Stimulated activated CD4-positive, alpha-beta T cell treated with anti-CD3 and anti-CD28 coated beads, TNF-alpha, amount 100 ng/mL, for 48 hours (primary cell): Measurements from ENCODE around the gene GAL3ST1.
"Not testable (repeated sequence)": the region's sequence is repeated elsewhere in the genome, so short reads cannot be mapped to it uniquely, and the experiment has no call there.

Source experiments
- DNase-seq, 3 donors: peaks; one replicate each; pipeline ENCODE4 v3.0.0-alpha.2; 2020; ENCODE audit warnings: low read depth in 3 of 3

Gene GAL3ST1

GRCh38 chr22:30596886-30597285 is 22.4 kb upstream of the GAL3ST1 start:
- DNase-seq: no peak

- DNase-seq: no peak
Measured at GRCh38 chr22:30596199-30596598, 21.7 kb upstream of the GAL3ST1 start.

- not testable (repeated sequence) for DNase-seq
Measured at GRCh38 chr22:30592360-30592713, 17.9 kb upstream of the GAL3ST1 start.

DNA sequence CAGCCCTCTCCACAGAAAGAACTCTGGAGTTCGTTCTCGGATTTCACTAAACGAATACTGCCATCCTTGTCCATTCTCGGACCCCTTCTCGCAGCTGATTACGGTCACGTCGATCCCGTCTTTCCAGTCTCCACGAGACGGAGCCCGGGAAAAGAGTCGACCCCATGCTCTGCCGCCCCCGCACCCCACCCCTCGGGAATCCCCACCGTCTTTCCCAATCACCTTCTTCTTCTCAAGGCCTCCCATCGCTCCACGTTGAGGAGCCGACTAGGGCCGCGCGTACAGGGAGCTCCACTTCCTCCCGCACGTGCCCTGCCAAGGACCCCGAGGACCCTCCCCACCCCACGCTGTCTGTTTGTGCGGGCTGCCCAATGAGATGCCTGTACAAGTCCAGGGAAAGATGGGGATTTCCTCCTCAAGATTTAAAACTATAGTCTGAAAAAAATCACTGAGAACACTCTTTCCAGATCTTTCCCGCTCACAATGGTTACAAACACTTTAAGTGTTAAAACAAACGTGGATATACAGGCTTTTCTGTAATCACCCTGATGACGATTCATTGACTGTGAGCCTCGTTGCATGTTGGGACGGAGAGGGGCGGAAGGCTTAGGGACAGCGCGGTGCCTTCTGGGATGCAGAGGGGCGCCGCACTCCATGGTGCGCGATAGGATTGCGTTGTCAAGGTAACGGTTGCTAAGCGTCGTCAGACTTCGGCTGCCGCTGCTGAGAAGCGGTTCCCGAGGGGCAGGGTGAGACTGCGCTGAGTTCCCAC is 17.3 kb upstream of the GAL3ST1 start, which contains the start of gene PES1:
TSS of gene PES1 (minus strand) at position 323 of the 772 bp plus-strand sequence. CDS start at position 246, 77 bp downstream.
- peak; percentile 86 to 92 (median 90) for DNase-seq

GRCh38 chr22:30591191-30591587 is 16.7 kb upstream of the GAL3ST1 start:
- no peak for DNase-seq

- DNase-seq: no peak
Measured at GRCh38 chr22:30586414-30586813, 11.9 kb upstream of the GAL3ST1 start.

GRCh38 chr22:30584441-30584840 is 10.0 kb upstream of the GAL3ST1 start:
- DNase-seq: no peak

DNA sequence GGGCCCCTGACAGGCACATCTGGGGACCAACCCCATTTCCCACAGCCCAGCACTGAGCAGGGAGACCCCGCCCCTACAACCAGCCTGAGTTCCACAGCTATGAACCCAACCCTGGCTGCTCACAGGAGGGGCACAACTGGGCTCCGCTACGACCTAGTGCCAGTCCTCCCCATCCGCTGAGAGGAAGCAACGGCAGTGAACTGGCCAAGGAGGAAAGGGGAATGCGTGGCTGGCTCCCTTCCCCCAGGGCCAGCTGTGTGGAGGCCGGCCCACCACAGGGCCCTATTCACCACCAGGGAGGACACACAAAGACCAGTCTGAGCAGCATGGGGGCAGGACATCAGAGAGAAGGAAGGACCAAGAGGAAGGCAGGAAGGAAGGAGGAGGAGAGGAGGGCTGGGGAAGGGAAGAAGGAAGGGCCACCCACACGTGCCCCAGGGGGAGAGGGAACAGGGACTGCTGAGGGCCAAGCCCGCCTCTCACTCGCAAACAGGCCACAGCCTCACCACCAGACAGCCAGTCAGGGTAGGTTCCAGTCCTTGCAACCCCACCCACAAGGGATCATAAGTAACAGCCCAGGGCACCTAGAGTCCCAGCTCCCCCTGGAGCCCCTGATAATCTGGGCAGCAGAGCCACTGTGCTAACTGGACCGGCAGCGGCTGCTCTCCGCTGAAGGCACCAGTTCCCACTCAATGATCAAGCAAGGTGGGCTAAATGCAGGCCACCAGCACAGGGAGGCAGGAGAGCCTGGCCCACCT is 8.5 kb upstream of the GAL3ST1 start:
- DNase-seq: no peak

- no peak for DNase-seq
Measured at GRCh38 chr22:30582051-30582450, 7.6 kb upstream of the GAL3ST1 start.

DNA sequence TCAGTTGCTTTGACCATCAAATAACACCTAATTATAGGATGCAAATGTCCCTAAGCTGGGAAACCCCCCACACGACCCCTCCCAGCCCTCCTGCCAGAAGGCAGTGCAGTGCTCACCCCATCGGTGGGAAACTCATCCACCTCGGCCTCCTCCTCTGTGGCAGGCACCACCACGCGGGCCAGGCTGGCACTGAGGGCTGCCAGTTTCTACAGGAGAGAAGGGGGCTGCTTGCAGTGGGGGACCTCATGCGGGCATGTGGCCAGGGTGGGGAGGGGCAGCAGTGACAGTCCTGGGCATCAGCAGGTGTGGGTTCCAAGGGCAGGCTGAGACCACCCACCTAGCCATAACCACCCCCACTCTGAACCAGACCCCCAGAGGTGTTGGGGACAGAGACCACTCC is 6.4 kb upstream of the GAL3ST1 start:
- no peak for DNase-seq

DNA sequence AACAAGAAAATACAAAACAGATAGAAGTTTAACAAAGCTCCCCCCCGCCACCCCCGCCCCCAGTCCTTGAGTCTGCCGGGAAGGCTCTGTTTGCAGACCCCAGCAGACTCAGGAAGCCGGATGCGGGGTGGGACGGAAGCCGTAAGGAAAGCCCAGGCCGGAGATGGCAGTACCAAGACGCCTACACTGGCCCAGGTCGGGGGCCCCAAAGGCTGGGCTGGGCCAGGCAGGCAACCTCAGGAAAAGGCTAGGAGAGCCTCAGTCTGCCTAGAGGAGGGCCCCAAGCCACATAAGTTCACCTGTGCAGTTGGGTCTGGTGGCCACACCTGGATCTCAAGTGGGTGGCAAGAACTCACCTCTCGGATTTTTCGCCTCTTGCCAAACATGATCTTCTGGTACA is 4.0 kb upstream of the GAL3ST1 start:
- no peak for DNase-seq

DNA sequence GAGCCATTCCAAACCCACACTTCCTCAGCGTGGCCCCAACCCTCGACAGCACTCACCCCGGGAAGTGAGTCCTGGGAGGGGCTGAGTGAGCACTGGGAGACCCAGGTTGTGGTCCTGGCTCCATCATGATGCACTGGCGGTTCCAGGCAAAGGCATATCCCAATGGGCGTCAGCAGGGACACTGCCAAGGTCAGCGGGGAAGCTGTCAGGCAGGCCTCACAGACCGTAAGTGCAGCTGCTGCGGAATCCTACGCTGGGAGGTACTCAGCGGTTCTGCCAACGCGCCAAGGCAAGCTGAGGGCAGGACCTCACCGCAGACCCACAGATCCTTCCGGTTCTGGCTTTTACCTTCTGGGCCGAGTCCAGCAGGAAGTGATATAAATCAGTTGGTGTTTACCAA is 1.4 kb upstream of the GAL3ST1 start:
- DNase-seq: no peak

GRCh38 chr22:30574997-30575671 is 669 bp upstream of the GAL3ST1 start:
- no peak for DNase-seq

GRCh38 chr22:30573594-30574094 is 821 bp downstream of the GAL3ST1 start:
- no peak for DNase-seq

DNA sequence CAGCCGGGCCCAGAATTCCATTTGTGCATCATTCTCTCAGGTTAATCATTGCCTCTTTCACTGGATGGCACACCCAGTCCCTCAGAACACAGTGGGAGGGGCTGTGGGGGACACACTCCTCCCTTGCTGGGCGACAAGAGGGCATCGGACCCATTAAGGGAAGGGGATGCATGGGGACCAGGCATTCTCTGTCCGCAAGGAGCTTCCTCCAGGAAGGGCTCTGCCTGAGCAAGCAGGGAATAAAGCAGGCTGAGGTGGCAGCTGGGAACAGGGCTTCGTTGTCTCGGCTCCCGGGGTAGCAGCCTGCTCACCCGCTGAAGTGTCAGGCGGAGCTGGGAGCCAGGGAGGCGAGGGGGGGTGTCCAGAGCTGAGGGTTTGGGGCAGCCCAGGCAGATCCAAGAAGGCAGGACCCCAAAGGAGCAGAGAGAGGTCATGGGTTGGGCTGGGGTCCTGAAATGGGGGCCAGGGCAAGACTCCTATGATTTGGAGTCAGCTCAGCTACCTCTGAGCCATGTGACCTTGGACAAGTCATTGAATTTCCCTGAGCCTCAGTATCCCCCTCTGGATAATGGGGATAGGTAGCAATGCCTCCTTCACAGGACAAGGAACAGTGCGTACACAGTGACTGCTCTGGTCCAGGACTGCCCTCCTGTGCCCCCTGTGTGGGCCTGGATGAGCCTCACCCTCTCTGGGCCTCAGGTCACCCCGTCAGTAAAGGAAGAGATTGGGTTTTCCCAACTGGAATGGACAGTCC is 1.4 kb downstream of the GAL3ST1 start:
- DNase-seq: no peak

DNA sequence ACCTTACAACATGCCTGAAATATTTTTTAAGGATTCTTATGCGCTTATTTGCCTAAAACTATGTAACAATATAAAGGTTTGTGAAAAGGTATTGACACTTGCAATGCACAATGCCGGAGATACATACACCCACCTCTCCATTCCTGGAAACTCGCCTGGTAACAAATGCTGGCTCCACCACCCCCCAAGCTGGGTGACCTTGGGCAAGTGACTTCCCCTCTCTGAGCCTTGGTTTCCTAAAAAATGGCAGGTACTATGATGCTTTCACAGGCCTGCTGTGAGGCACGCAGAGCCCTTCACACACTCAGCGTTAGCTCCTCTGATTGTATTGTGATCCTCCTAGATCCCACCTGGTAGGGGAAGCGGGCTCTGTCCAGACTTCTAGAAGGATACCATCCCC is 2.3 kb downstream of the GAL3ST1 start:
- no peak for DNase-seq

DNA sequence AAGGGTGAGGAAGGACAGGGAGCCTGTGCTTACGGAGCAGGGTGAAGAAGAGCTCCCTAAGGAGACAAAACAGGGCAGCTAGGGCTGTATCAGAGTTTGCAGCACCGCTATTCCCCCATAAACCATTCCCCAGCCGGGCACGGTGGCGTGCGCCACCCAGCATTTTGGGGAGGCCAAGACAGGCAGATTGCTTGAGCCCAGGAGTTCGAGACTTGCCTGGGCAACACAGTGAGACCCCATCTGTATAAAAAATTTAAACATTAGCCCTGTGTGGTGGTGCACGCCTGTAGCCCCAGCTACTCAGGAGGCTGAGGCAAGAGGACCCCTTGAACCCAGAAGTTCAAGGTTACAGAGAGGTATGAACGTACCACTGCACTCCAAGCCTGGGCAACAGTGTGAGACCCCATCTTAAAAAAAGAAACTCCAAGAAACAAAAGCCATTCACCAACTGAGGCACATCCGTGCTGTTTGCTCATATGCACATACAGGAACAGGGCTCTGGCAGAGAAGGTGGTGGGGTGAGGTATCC is 4.7 kb downstream of the GAL3ST1 start:
- DNase-seq: no peak

- DNase-seq: no peak
Measured at GRCh38 chr22:30568137-30568805, 6.2 kb downstream of the GAL3ST1 start.

DNA sequence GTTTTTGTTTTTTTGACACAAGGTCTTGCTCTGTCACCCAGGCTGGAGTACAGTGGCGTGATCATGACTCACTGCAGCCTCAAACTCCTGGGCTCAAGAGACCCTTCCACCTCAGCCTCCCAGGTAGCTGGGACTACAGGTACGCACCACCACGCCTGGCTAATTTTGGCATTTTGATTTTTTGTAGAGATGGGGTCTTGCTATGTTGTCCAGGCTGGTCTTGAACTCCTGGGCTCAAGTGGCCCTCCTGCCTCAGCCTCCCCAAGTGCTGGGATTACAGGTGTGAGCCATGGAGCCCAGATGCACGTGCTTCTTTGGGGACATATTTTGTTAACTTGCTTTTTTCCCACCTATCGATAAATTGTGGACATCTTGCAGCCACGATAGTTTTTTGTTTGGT is 7.2 kb downstream of the GAL3ST1 start:
- not testable (repeated sequence) for DNase-seq

GRCh38 chr22:30566125-30566524 is 8.3 kb downstream of the GAL3ST1 start:
- no peak for DNase-seq

DNA sequence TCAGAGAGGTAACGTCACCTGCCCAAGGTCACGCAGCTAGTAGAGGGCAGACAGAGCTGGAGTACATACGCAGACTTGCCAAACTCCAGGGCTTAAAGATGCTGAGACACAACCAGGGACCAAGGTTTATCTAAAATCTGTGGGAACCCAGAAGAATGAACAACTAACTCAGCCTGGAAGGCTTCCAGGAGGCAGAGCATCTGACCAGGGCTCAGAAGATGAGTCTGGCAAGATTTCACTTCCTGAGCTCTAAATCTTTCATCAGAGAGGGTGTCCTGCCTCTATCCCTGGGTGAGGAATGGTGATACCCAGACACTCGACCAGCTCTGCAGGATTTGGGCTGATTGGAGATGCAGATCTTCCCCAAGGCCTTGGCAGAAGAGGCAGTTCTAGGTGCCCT is 9.1 kb downstream of the GAL3ST1 start:
- DNase-seq: no peak
